Upper lobe of right lung (tissue), 1 donor: ENCODE measurements around the gene PTTG1IP. TPM values are rescaled to one million over a fixed set of nuclear protein-coding genes. Genes with fewer than 3 reads are reported as not detected.
"Not testable (repeated sequence)": the region's sequence is repeated elsewhere in the genome, so short reads cannot be mapped to it uniquely, and the experiment has no call there.

Source experiments
- ATAC-seq: fragments of 200-7000 bp; cut with Tn5 transposase; one replicate; pipeline ENCODE4 v1.9.1; 2020; ENCODE audit warnings: mild to moderate bottlenecking, moderate library complexity
- DNase-seq: peaks from one replicate; pipeline ENCODE4 v3.0.0-alpha.2; 2020
- H3K27ac ChIP-seq: fragments of 200-600 bp; one replicate; pipeline ENCODE4 v1.8.0; 2022
- H3K27me3 ChIP-seq: fragments of 200-600 bp; one replicate; pipeline ENCODE4 v1.8.0; 2022; ENCODE audit warnings: mild to moderate bottlenecking
- H3K36me3 ChIP-seq: fragments of 200-600 bp; one replicate; pipeline ENCODE4 v1.8.0; 2022
- H3K4me1 ChIP-seq: fragments of 200-600 bp; one replicate; pipeline ENCODE4 v1.8.0; 2022
- H3K4me3 ChIP-seq: fragments of 200-600 bp; one replicate; pipeline ENCODE4 v1.8.0; 2022; ENCODE audit warnings: mild to moderate bottlenecking
- H3K9me3 ChIP-seq: fragments of 200-600 bp; one replicate; pipeline ENCODE4 v1.8.0; 2022
- intact Hi-C: fragments of 100-400 bp; cut with DNase I; formaldehyde crosslinking; loops from one replicate; pipeline ENCODE4 v1.11.0; 2022
- total RNA-seq: library from RNA; stranded (reverse); fragmentation: NEBNext Ultra II Directional; extraction: Animal tissue kit (Norgen Biotek cat#: 25700); gene quantifications from one replicate; pipeline ENCODE4 v1.2.1, GENCODE V29; 2021
- TF ChIP-seq, protein P1 (sequence below): fragments of 200-600 bp; IDR thresholded peaks from one replicate; pipeline ENCODE4 v1.8.0; 2022; ENCODE audit warnings: antibody characterized with exemption
- donor health status: DM: no; HTN: yes; CAD: no; lungs with severe emphysema.

PTTG1IP gene
- total RNA-seq, 1 donor from 2014 or later = 244 TPM

DNA sequence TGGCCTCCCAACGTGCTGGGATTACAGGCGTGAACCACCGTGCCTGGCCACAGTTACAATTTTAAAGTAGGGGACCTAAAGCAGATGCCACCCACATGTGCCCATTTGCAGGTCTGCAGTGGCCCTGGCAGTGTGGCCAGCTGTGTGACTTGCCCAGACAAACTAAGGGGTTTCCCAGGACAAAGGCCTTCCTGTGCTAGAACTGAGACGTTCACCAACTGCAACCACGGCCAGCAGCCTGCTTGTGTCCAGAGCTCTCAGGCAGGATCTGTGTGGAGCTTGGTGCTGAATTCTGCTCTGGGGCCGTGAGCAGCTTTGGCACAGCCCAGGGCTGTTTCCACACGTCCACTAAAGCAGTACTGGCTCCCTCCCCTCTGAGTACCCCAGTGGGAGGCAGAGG is 10.6 kb upstream of the PTTG1IP start:
- Histone ChIP-seq H3K9me3 (no peaks in the 10 kb centered on the region), H3K4me1 (peaks cover 29% of the 10 kb centered on the region), H3K36me3 (no peaks in the 10 kb centered on the region), H3K4me3 (no peak overlapping the region), H3K27ac (no peak overlapping the region), H3K27me3 (no peaks in the 10 kb centered on the region)
- intact Hi-C loops = no loop called here
- TF ChIP-seq, protein P1, sequence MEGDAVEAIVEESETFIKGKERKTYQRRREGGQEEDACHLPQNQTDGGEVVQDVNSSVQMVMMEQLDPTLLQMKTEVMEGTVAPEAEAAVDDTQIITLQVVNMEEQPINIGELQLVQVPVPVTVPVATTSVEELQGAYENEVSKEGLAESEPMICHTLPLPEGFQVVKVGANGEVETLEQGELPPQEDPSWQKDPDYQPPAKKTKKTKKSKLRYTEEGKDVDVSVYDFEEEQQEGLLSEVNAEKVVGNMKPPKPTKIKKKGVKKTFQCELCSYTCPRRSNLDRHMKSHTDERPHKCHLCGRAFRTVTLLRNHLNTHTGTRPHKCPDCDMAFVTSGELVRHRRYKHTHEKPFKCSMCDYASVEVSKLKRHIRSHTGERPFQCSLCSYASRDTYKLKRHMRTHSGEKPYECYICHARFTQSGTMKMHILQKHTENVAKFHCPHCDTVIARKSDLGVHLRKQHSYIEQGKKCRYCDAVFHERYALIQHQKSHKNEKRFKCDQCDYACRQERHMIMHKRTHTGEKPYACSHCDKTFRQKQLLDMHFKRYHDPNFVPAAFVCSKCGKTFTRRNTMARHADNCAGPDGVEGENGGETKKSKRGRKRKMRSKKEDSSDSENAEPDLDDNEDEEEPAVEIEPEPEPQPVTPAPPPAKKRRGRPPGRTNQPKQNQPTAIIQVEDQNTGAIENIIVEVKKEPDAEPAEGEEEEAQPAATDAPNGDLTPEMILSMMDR = no peak
- DNase-seq = no peak
- no peak for ATAC-seq

DNA sequence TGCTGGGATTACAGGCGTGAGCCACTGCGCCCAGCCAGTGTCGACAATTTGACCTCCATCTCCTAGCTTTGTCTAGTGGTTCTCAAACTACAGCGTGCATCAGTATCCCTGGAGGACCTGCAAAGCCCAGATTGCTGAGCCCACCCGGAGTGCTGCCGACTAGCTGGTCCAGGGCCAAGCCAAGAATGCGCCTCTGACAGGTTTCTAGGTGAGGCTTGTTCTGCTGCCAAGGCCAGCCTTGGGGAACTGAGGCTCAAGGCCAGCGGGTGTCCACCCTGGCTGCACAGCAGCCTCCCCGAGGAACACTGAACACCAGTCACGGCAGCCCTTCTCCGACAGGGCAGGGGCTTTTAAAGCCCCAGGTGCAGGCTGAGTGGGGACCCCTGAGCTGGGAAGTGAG is 9.8 kb upstream of the PTTG1IP start:
- intact Hi-C loops = no loop called here
- no peak for ATAC-seq
- Histone ChIP-seq H3K9me3 (no peaks in the 10 kb centered on the region), H3K27ac (peak overlapping the region; percentile 24), H3K4me1 (peaks cover 29% of the 10 kb centered on the region), H3K27me3 (no peaks in the 10 kb centered on the region), H3K4me3 (no peak overlapping the region), H3K36me3 (no peaks in the 10 kb centered on the region)
- TF ChIP-seq, protein P1 = no peak
- DNase-seq = peak; percentile 63

DNA sequence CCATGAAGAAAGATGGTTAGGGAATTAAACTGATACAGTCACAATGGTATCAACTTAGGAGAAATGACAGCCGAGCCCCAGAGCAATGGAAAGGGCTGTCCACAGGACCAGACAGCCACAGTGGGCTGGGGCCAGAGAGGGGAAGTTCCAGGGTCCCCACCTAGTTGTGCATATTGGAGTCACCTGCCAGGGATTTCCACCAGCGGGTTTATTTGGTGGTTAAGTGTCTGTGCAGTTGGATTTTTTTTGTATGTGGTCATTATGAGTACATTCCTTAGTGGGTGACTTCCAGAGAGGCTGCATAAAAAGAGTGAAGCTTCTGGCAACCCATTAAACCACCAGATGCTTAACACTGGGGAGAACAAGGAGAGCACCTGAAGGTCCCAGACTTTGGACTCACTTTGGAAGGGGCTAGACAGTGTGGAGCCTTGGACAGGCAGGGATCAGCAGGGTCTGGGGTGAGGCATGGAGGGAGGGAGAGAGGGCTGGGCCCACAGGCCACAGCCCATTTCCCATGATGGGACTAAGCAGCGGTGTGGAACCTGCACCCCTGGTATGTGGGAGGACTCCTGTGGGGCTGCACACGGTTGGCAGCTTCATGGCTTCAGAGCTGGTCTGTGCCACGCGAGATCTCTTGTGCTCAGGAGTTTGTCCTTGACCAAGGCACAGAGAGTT is 7.8 kb upstream of the PTTG1IP start:
- peak; percentile 19 for ATAC-seq

DNA sequence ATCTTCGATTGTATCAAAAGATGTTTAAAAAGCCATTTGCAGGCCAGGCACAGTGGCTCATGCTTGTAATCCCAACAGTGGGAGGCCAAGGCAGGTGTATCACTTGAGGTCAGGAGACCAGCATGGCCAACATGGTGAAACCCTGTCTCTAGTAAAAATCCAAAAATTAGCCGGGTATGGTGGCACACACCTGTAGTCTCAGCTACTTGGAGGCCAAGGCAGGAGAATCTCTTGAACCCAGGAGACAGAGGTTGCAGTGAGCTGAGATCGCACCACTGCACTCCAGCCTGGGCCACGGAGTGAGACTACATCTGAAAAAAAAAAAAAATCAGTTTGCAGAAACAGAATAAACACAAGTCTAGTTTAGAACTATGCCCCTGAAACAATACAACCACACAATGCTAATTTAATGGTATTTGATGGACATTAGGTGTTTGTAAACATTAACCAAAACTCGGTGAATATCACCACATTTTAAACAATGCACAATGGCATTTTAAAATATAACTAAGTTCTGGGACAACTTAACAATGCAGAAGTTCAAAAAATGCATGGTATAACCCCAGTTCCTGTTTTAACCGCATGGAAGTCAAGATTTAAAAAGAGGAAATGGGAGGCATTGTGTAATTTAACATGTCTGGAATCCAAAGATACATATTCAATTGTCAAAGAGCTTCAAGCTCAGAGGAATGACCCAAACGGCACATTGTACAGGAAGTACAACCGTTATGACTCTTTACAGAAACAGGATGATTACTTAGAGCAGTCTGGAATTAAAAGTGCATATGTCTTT is 7.1 kb upstream of the PTTG1IP start:
- Histone ChIP-seq H3K4me1 (peaks cover 33% of the 10 kb centered on the region), H3K27me3 (no peaks in the 10 kb centered on the region), H3K36me3 (no peaks in the 10 kb centered on the region), H3K4me3 (no peak overlapping the region), H3K9me3 (no peaks in the 10 kb centered on the region), H3K27ac (peak overlapping the region; percentile 73)
- ATAC-seq (peak; percentile 64), DNase-seq (no peak)
- TF ChIP-seq, protein P1 = no peak
- intact Hi-C loops = no loop called here

More for the DNA sequence above, 7.8 kb upstream of the PTTG1IP start:
- no peak overlapping the region for H3K4me3 ChIP-seq
- TF ChIP-seq, protein P1 = no peak
- DNase-seq = peak; percentile 53
- H3K36me3 ChIP-seq = no peaks in the 10 kb centered on the region
- H3K9me3 ChIP-seq = no peaks in the 10 kb centered on the region
- H3K4me1 ChIP-seq = peaks cover 29% of the 10 kb centered on the region
- intact Hi-C loops = no loop called here
- H3K27me3 ChIP-seq = no peaks in the 10 kb centered on the region
- H3K27ac ChIP-seq = peak overlapping the region; percentile 73

DNA sequence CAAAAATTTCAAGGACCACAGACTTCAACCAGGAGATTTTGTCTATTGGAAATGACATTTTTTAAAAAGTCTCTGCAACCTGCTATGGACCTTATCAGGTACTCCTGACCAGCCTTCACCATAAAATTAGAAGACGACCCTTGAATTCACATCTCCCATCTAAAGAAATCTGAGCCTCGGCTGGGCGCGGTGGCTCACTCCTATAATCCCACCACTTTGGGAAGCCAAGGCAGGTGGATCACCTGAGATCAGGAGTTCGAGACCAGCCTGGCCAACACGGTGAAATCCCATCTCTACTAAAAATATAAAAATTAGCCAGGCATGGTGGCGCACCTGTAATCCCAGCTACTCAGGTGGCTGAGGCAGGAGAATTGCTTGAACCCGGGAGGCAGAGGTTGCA is 5.7 kb upstream of the PTTG1IP start:
- intact Hi-C loops = not testable (repeated sequence)
- H3K4me1 ChIP-seq = peaks cover 34% of the 10 kb centered on the region

More for the DNA sequence above, 5.7 kb upstream of the PTTG1IP start:
- not testable (repeated sequence) for H3K27ac ChIP-seq, ATAC-seq, H3K36me3 ChIP-seq, H3K27me3 ChIP-seq, H3K4me3 ChIP-seq, H3K9me3 ChIP-seq
- DNase-seq = peak; percentile 25
